Measurements from ENCODE around the gene PPP1CB. TPM values are rescaled to one million over a fixed set of nuclear protein-coding genes. Genes with fewer than 3 reads are reported as not detected.

PPP1CB gene
- total RNA-seq, 4 donors from 2014 or later: 132 to 245 (median 192) TPM

- WGBS, 2 donors (ENCODE audit: low coverage in 1 of 2): 90 to 98% methylated on average over 6 to 7 of the region's 7 CpGs
- no peak overlapping the region for H3K4me3 ChIP-seq
- H3K9me3 ChIP-seq: no peaks in the 10 kb centered on the region
- H3K36me3 ChIP-seq: no peaks in the 10 kb centered on the region
- peaks cover 0 to 8% (median 8%) of the 10 kb centered on the region in 4 donors for H3K4me1 ChIP-seq
- H3K27ac ChIP-seq: no peak overlapping the region
- TF ChIP-seq POLR2A (IDR thresholded peaks at IDR 0.05) (no peak), EP300 (IDR thresholded peaks at IDR 0.05; ENCODE audit: low read depth) (no peak), POLR2AphosphoS5 (IDR thresholded peaks at IDR 0.05) (no peak)
- TF ChIP-seq, protein P1, sequence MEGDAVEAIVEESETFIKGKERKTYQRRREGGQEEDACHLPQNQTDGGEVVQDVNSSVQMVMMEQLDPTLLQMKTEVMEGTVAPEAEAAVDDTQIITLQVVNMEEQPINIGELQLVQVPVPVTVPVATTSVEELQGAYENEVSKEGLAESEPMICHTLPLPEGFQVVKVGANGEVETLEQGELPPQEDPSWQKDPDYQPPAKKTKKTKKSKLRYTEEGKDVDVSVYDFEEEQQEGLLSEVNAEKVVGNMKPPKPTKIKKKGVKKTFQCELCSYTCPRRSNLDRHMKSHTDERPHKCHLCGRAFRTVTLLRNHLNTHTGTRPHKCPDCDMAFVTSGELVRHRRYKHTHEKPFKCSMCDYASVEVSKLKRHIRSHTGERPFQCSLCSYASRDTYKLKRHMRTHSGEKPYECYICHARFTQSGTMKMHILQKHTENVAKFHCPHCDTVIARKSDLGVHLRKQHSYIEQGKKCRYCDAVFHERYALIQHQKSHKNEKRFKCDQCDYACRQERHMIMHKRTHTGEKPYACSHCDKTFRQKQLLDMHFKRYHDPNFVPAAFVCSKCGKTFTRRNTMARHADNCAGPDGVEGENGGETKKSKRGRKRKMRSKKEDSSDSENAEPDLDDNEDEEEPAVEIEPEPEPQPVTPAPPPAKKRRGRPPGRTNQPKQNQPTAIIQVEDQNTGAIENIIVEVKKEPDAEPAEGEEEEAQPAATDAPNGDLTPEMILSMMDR (IDR thresholded peaks at IDR 0.05): no peak
- no peak for DNase-seq
- in situ Hi-C loops (cut with MboI; ENCODE audit: low pct_ligation_motif_present in 1 of 4, low pct_unique_long_range_greater_than_20kb in 1 of 4, low sequenced_read_pairs in 3 of 4) (no loop called here), intact Hi-C loops (cut with DNase I; ENCODE audit: low total_unique reads) (no loop called here)
- no peaks in the 10 kb centered on the region for H3K27me3 ChIP-seq
These were observed 29.9 kb upstream of the PPP1CB start for GRCh38 chr2:28721601-28722191.

DNA sequence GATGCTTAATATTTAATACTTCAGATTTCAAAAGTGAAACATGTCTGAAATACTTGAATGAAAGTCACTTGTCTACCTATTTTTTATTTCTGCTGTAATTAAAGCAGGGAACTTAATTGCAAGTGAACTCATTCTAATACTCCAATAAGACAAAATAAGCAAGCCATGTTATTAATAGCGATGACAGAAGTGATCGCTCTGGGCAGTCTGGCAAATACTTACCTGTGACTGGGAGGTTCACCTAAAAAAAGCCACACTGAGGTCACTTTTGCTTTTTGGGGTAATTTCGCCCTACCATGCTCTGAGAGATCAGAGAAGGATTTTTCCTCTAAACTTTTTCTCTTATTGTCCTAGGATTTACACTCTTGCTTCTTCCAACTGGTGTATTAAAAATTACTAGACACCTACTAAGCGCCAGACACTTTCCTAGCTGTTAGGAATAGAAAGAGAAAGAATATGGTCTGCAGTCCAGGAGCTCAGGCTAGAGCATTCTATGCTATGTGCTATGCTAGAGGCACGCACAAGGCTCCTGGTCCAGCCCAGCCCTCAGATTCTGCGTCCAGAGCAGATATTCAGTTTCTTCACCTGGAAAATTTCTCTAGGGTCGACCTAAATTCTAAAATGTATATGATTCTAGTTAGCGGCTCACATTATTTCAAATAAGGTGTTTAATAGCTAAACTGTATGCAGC is 26.5 kb upstream of the PPP1CB start:
- in situ Hi-C loops (cut with MboI; ENCODE audit: low pct_ligation_motif_present in 1 of 4, low pct_unique_long_range_greater_than_20kb in 1 of 4, low sequenced_read_pairs in 3 of 4) (no loop called here), intact Hi-C loops (cut with DNase I; ENCODE audit: low total_unique reads) (no loop called here)
- TF ChIP-seq EP300 (IDR thresholded peaks at IDR 0.05; ENCODE audit: low read depth): no peak
- TF ChIP-seq, protein P1 (IDR thresholded peaks at IDR 0.05): no peak
- TF ChIP-seq POLR2AphosphoS5 (IDR thresholded peaks at IDR 0.05): no peak
- no peak for TF ChIP-seq POLR2A (IDR thresholded peaks at IDR 0.05)
- 92 to 95% methylated on average over 8 of the region's 8 CpGs for WGBS, 2 donors (ENCODE audit: low coverage in 1 of 2)
- no peak for DNase-seq
- no peaks in the 10 kb centered on the region for H3K27me3 ChIP-seq
- H3K4me3 ChIP-seq: no peak overlapping the region
- H3K27ac ChIP-seq: no peak overlapping the region
- H3K9me3 ChIP-seq: no peaks in the 10 kb centered on the region
- H3K4me1 ChIP-seq: no peaks in the 10 kb centered on the region
- no peaks in the 10 kb centered on the region for H3K36me3 ChIP-seq

- no peaks in the 10 kb centered on the region for H3K27me3 ChIP-seq
- H3K4me3 ChIP-seq: no peak overlapping the region
- no peak for DNase-seq
- H3K9me3 ChIP-seq: no peaks in the 10 kb centered on the region
- intact Hi-C loops (cut with DNase I; ENCODE audit: low total_unique reads) (no loop called here), in situ Hi-C loops (cut with MboI; ENCODE audit: low pct_ligation_motif_present in 1 of 4, low pct_unique_long_range_greater_than_20kb in 1 of 4, low sequenced_read_pairs in 3 of 4) (no loop called here)
- H3K27ac ChIP-seq: no peak overlapping the region
- TF ChIP-seq POLR2A (IDR thresholded peaks at IDR 0.05) (no peak), POLR2AphosphoS5 (IDR thresholded peaks at IDR 0.05) (no peak), EP300 (IDR thresholded peaks at IDR 0.05; ENCODE audit: low read depth) (no peak)
- TF ChIP-seq, protein P1 (IDR thresholded peaks at IDR 0.05): no peak
- no peaks in the 10 kb centered on the region for H3K36me3 ChIP-seq
- no peaks in the 10 kb centered on the region for H3K4me1 ChIP-seq
- WGBS, 2 donors (ENCODE audit: low coverage in 1 of 2): 96 to 100% methylated on average over 4 of the region's 4 CpGs
These were observed 25.5 kb upstream of the PPP1CB start for GRCh38 chr2:28726177-28726576.

DNA sequence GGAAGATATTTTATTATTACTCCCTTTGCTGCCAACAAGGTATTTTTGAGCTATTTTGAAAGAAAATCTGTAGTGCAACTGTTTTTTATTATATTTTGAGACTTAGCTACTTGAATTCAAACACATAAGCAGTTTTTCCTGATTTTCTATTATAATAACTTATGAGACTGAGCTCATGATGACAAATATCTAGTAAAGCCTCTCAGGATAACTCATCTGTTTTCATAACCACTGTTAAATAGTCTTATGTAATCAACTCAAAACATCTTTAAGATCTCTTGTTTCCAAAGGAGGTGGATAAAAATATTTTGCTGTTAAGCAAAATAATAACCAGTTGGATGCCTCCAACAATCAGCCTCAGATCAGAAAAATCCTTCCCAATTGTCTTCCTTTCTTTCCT is 21.9 kb upstream of the PPP1CB start:
- DNase-seq: no peak
- H3K27me3 ChIP-seq: no peaks in the 10 kb centered on the region
- H3K36me3 ChIP-seq: no peaks in the 10 kb centered on the region
- no peaks in the 10 kb centered on the region for H3K9me3 ChIP-seq
- intact Hi-C loops (cut with DNase I; ENCODE audit: low total_unique reads) (no loop called here), in situ Hi-C loops (cut with MboI; ENCODE audit: low pct_ligation_motif_present in 1 of 4, low pct_unique_long_range_greater_than_20kb in 1 of 4, low sequenced_read_pairs in 3 of 4) (no loop called here)
- H3K4me3 ChIP-seq: no peak overlapping the region
- H3K4me1 ChIP-seq: no peaks in the 10 kb centered on the region
- no peak overlapping the region for H3K27ac ChIP-seq
- TF ChIP-seq EP300 (IDR thresholded peaks at IDR 0.05; ENCODE audit: low read depth) (no peak), POLR2AphosphoS5 (IDR thresholded peaks at IDR 0.05) (no peak)
- TF ChIP-seq, protein P1 (IDR thresholded peaks at IDR 0.05): no peak

Data from transverse colon (tissue), 4 donors.